NCI-H748 treated with DMSO at 0.1 percent for 48 hours (cell line): ENCODE data around the gene TGFBR2.

Experiments
- DNase-seq: peaks from one replicate; lab custom pipeline; 2025; lab: John Stamatoyannopoulos, UW

Gene TGFBR2

DNA sequence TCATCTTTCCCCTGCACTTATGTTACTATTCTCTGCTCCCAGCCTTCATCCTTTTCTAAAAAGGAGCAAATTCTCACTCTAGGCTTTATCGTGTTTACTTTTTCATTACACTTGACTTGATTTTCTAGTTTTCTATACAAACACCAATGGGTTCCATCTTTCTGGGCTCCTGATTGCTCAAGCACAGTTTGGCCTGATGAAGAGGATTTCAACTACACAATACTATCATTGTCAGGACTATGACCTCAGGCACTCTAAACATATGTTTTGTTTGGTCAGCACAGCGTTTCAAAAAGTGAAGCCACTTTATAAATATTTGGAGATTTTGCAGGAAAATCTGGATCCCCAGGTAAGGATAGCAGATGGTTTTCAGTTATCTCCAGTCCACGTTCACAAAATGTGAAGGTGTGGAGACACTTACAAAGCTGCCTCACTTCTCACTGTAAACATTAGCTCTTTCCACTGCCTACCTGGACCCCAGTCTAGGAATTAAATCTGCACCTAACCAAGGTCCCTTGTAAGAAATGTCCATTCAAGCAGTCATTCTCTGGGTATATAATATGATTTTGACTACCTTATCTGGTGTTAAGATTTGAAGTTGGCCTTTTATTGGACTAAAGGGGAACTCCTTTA, 86.2 kb downstream of the TGFBR2 start:
- DNase-seq: no peak

GRCh38 chr3:30693470-30694120, 87.2 kb downstream of the TGFBR2 start:
- peak; percentile 61 for DNase-seq

DNA sequence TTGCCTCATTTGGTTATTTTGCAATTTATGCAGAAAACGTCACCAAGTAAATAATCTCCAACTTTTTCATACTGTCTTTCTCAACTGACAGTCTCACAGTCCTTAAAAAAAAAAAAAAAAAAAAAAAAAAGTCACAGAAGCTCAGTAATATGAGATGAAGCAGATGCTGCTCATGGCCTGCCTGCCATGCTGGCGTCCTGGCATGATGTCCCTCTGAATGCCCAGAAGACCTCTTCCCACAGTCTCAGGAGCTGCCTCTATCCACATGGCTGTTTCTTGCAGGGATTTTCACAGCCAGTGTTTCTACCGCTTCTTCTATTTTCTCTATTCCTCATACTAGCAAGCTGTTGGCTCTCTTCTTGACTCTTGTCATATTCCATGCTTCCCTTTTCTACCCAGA, 87.7 kb downstream of the TGFBR2 start:
- no peak for DNase-seq

GRCh38 chr3:30694668-30695067, 88.3 kb downstream of the TGFBR2 start:
- no peak for DNase-seq

DNA sequence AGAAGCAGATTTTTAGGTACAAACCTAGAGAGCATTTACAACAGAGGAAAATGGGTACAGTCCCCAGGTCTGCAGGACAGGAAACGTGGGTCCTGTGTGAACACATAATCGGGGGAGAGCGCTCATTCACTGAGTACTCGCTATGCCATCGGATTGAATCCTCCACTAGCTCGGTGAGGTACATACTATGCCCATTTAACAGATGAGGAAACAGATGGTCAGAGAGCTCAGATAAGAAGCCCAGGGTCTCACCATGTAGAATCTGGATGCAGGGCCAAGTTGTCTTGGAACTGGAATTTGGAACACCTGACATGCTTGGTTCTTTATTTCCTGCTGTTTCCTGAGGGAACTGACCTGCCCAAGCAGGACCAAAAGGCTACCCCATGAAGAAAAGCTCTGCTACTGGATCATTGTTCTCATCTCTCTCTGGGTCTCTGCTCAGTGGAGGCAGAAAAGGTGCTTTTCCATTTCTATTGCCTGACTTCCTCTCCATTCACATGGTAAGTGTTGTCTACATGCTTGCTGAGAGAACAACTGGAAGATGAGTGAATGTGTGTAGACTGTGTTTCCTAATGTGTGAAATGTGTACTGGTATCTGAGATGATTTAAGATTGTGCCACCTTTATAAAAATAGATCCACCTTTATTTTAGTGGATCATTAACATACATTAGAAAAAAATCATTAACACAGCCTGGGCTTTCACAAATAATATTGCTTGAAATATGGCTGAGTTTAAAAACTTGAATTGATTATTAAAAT, 89.1 kb downstream of the TGFBR2 start:
- DNase-seq: no peak

DNA sequence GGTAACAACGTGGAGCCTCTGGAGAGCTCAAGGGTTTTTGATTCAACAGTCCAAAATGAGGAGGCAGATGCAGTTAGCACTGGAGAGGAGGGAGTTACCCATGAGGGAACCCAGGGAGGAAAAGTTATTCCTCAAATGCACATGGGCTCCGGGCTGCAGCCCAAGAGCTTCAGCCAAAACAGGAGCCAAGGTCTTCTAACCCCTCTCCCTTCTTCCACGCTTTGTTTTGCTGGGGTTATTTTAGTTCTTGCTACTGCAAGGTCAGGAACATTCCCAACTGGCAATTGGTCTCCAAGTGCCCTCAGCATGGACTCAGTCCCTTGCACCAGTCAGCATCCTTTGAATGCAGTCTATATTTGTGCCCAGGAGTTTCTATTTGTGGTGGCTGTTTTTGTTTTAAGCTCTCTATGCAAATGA, 90.0 kb downstream of the TGFBR2 start:
- no peak for DNase-seq

DNA sequence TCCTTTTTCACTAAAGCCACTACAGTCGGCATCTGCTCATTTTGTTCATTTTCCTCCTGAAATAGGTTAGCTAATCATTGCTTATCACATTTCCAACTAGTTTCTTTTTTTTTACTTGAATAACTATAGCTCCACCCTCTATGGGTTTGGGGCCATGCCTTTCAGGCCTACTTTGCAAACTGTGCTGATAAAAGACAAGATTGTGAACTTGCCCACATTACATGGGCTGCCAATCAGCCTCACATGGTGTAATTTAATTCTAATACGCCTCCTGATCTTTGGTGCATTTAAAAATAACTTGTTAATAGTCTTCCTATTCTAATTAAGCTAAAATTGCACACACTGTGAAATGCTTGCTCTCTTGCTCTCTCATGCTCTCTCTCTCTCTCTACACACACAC, 90.5 kb downstream of the TGFBR2 start:
- DNase-seq: no peak

DNA sequence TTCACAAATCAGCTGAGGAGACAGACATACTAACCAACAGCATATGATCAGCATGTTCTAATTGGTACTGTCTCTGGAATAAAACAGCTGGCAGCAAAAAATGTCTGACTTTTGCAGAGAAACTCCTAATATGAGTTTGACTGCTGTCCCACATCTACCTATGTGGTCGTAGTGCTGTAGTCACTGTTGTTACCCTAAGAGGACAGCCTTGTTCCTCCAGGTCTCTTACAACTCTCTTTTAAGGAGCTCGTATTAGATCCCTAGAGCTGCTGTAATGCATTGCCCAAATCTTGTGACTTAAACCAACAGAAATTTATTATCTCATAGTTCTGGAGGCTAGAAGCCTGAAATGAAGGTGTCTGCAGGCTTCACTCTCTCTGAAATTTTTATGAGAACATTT, 92.1 kb downstream of the TGFBR2 start:
- DNase-seq: no peak

GRCh38 chr3:30699927-30700326, 93.5 kb downstream of the TGFBR2 start:
- no peak for DNase-seq

- DNase-seq: no peak
Observed at GRCh38 chr3:30700702-30701321, 94.4 kb downstream of the TGFBR2 start.

DNA sequence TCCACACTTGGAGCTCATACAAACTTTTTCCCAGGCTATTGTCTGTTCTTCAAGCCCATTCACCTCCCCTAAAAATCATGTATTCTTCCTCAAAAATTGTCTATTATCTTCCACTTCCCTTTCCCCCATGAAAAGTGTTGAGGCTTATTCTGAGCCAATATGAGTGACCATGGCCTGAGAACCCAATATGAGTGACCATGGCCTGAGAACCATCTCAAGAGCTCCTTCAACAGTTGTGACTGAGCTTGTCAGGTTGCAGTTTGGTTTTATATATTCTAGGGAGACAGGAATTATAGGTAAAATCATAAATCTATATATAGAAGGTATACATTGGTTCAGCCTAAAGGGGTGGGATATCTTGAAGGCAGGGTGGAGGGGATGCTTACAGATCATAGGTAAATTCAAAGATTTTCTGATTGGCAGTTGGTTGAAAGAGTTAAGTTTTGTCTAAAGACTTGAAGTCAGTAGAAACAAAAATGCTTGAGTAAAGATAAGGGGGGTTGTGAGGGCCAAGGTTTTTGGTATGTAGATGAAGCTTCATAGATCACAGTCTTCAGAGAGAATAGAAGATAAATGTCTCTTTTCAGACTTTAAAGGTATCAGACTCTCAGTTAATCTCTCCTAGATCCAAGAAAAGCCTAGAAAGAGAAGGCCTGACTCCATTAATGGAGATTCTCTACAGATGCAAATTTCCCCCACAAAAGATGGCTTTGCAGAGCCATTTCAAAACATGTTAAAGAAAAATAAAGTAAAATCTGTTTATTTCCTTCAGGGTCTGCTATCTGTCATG, 95.8 kb downstream of the TGFBR2 start:
- no peak for DNase-seq

- DNase-seq: no peak
Observed at GRCh38 chr3:30702828-30703397, 96.5 kb downstream of the TGFBR2 start.

DNA sequence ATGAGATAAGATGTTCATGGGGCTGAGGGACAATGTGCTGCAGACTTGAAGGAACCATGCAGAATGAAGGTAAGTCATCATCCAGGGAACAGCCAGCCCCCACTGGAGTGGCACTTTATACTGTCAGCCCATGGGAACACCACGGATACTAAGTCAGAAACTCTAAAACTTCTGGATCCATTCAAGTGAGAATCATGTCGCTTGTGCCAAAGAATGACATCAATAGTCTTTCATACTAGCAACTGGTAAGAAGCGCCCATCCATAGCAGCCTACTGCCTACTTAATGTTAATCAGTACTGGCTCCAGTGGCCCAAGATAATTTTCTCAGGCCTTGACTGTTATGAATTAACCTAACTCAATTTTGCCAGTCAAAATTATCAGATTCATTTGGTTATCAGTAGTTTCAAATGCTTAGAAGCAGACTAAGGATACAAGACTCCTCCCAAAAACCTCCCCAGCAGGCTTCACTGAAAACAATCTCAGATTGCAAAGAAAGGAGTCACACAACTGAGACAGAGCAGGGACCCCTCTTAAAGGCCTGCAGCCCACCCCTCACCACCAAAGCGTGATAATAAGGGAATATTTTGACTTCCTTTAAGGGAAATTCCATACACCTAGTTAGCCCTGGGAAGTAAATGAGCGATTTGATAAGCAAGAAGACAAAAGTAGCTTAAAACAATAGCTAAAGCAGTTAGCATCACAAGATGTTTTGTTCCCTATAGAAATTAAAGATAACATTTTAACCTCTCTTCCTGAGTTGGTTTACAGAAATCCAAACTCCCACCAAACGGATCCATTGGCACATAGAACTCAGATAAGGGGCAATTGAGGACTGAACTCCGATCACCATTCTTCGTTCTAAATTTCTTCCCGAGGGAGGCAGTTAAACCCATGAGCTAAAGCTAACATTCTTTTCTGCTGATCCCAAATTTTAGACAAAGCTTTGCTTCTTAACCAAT, 98.8 kb downstream of the TGFBR2 start:
- DNase-seq: no peak

DNA sequence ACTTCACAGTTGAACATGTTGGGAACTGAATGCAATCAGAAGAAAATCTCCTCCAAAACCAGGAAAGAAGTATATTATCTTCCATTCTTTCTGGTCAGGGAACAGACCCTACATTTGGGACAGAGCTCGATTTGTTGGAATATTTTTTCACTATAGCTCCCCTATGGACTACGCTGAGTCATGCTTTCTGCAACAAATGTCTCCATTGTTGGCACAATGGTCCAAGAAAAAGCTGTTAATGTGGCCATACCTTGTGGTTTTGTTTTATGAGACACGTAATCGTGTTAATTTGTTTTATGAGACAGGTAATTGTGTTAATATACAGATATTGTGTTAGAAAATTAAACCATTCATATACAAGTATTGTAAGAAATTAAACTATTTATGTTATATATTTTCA, 101.4 kb downstream of the TGFBR2 start:
- DNase-seq: no peak

DNA sequence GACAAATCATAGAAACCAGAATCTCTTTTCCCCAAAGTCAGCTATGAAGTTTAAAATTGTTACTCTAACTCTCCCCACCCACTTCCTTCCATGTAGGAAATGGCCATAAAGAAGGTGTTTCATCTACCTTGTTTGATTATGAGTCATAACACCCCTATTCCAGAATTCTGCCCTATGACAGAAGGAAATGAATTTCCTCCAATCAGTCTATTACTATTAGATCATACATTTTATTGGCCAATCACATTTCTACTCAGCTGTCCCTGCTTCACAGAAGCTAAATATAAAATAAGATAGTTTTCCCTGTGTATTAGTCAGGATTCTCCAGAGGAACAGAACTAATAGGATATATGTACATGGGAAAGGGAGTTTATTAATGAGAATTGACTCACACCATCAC, 102.1 kb downstream of the TGFBR2 start:
- DNase-seq: no peak

- DNase-seq: no peak
Observed at GRCh38 chr3:30710017-30710416, 103.6 kb downstream of the TGFBR2 start.

GRCh38 chr3:30711151-30711550, 104.8 kb downstream of the TGFBR2 start:
- DNase-seq: no peak

- no peak for DNase-seq
Observed at GRCh38 chr3:30711867-30712266, 105.5 kb downstream of the TGFBR2 start.

DNA sequence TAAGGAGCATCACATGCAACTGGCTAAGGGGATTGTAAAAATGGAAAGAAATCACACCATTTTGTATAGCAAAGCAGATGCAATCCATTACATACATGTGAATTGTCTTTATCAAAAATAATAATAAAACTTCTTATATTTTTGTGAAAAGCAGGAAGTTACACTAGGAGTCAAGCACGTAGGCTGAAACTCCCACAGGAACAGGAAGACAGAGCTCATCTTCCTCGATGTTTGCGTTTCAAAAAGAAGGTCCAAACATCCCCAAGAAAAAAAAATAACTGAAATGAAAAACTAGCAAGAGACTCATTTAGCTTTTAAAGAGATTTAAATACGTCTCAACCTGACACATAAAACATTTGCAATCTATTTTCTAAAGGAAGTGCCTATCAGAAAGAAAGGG, 106.6 kb downstream of the TGFBR2 start:
- DNase-seq: no peak

DNA sequence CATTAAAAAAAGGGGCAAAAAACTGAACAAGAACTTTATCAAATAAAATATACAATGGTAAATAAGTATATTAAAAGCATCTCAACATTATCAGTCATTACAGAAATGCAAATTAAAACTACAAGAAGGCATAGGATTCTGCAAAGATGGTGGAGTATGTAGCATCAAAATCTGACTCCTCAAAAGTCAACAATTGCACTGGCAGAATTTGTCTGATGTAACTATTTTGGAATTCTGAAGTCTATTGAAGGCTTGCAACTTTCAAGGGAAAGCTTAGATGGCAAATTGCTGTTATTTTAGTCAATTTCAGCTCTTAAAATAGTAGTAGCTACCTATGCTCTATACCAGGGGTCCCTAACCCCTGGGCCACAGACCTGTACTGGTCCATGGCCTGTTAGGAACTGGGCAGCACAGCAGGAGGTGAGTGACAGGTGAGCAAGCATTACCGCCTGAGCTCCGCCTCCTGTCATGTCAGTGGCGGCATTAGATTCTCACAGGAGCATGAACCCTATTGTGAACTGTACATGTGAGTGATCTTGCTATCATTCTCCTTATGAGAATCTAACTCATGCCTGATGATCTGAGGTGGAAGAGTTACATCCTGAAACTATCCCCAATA, 107.6 kb downstream of the TGFBR2 start:
- no peak for DNase-seq
